Subcutaneous adipose tissue (tissue), 4 donors: ENCODE results near the gene DLG2. TPM values are rescaled to one million over a fixed set of nuclear protein-coding genes. Genes with fewer than 3 reads are reported as not detected.

Source experiments
- CTCF ChIP-seq: fragments of 450-650 bp; IDR thresholded peaks from one replicate; pipeline ENCODE4 v1.5.1; 2016; ENCODE audit warnings: low read depth, mild to moderate bottlenecking, control low read depth, antibody characterized with exemption, moderate library complexity
- total RNA-seq, 4 donors: library from RNA; depleted of rRNA; stranded (reverse); fragments of >200 nt; gene quantifications; one replicate each; pipeline ENCODE4 v1.1.0, GENCODE V29; 2016

The DLG2 gene
- total RNA-seq, 4 donors from 2014 or later: 3.6 to 7.0 (median 6.1) TPM

DNA sequence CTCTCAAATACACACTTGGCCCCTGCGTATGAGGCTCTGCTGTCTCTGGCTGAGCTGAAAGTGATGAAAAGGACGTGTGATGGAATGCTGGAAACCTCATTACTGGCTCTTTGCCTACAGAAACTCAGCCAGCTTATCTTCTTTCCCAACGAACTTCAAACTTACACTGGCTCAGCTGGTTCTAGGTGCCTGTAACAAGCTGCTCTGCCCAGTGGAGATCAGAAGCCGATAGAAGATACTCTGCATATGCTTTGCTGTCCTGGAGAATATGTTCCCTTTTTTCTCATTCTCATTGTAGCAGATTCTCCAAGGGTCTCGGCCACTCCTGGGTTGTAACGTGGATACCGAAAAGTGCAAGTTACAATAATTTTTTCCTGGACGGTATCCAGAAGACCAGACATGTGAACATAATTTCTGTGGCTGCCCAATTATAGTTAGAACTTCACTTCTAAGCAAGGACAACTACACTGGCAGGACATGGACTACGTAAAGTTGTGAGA, 1935.6 kb downstream of the DLG2 start:
- TF ChIP-seq CTCF: no peak

GRCh38 chr11:83689144-83689780, 1937.9 kb downstream of the DLG2 start:
- no peak for TF ChIP-seq CTCF

DNA sequence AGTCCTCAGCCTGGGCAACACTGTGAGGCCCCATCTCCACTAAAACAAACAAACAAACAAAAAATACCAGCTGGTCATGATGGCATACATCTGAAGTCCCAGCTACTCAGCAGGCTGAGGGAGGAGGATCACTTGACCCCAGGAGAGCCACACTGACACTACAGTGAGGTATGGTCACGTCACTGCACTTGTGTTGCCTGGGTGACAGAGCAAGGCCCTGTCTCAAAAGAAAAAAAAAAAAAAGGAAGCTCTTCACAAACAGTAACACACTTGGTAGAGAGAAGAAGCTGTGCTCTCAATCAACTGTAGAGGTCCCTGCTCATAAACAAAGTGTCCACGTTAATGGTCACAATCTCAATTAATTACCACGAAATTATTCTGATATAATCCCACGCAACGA, 1939.4 kb downstream of the DLG2 start:
- no peak for TF ChIP-seq CTCF

GRCh38 chr11:83685730-83686129, 1941.4 kb downstream of the DLG2 start:
- no peak for TF ChIP-seq CTCF

GRCh38 chr11:83684071-83684470, 1943.1 kb downstream of the DLG2 start:
- no peak for TF ChIP-seq CTCF

- no peak for TF ChIP-seq CTCF
These were observed 1944.6 kb downstream of the DLG2 start for GRCh38 chr11:83682611-83682973.

DNA sequence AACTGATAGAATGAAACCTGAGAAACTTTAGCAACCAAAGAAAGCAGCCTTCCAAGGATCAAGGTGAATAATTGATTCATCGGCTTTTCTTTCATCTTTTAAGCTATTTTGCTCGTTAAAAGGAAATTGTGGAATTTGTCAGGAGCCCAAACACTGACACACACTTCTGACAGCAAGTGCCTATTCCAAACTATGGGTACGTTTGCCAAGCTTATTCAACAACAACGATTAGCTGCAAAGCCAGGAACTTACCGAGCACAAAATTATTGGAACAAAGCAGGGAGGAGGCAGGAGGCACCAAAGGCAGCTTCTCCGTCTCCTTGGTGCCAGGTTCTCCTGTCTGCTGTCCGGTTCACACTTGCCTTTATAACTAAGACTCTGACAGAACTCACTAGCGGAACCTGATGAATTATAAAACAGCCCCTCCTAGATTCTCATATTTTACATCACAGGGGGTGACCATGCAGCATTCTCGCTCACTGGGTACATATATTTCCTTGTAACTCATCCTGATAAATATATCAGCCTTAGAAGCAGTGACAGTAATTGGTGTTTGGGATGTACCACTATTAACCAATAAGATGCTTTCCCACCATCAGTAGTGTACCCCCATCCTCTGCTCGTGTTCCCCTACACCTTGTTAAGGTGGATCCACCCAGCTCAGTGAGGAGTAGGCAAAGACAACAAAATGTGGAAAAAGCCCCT, 1945.1 kb downstream of the DLG2 start:
- no peak for TF ChIP-seq CTCF
